ENCODE data around the gene NADSYN1. TPM values are rescaled to one million over a fixed set of nuclear protein-coding genes. Genes with fewer than 3 reads are reported as not detected.

NADSYN1 gene
- total RNA-seq, 2 experiments from 2014 or later, result 106 to 112 TPM

- ChIA-PET CTCF (no interaction called here), POLR2A (no interaction called here)
- Histone ChIP-seq H3K36me3 (ENCODE audit: insufficient read depth, low read length) (peaks cover 5% of the 10 kb centered on the region), H3K27me3 (ENCODE audit: control insufficient read depth in 1 of 2, insufficient read depth in 2 of 2, low read length in 2 of 2) (no peaks in the 10 kb centered on the region), H3K4me1 (ENCODE audit: insufficient read depth, low read length) (no peaks in the 10 kb centered on the region), H3K4me3 (ENCODE audit: low read length) (no peak overlapping the region), H3K27ac (ENCODE audit: low read depth in 1 of 2, low read length in 2 of 2) (no peak overlapping the region), H3K9me3 (ENCODE audit: control insufficient read depth in 1 of 2, insufficient read depth in 1 of 2, low read length in 2 of 2) (no peaks in the 10 kb centered on the region)
- intact Hi-C loops (cut with DNase I, micrococcal nuclease), result no loop called here
- Mint-ChIP-seq H3K27me3 (no peaks in the 10 kb centered on the region), H3K4me1 (ENCODE audit: low read depth) (no peaks in the 10 kb centered on the region), H3K9me3 (no peaks in the 10 kb centered on the region), H3K36me3 (ENCODE audit: low read depth) (peaks cover 13% of the 10 kb centered on the region), H3K4me3 (no peak overlapping the region), H3K27ac (no peak overlapping the region)
- no peak for TF ChIP-seq CTCF (IDR thresholded peaks at IDR 0.05)
- no peak for DNase-seq
- ATAC-seq (ENCODE audit: poor library complexity), result no peak
Observed at GRCh38 chr11:71432761-71433647, 20.0 kb upstream of the NADSYN1 start.

GRCh38 chr11:71433648-71434450 lies 19.2 kb upstream of the NADSYN1 start:
- CTCF ChIA-PET, result no interaction called here
- H3K4me1 Mint-ChIP-seq (ENCODE audit: low read depth), result no peaks in the 10 kb centered on the region
- H3K4me3 Mint-ChIP-seq, result no peak overlapping the region
- peaks cover 19% of the 10 kb centered on the region for H3K36me3 Mint-ChIP-seq (ENCODE audit: low read depth)
- H3K27ac Mint-ChIP-seq, result no peak overlapping the region
- no peaks in the 10 kb centered on the region for H3K9me3 ChIP-seq (ENCODE audit: control insufficient read depth in 1 of 2, insufficient read depth in 1 of 2, low read length in 2 of 2)
- intact Hi-C loops (cut with DNase I, micrococcal nuclease), result no loop called here
- ATAC-seq (ENCODE audit: poor library complexity) (no peak), DNase-seq (no peak)
- H3K4me3 ChIP-seq (ENCODE audit: low read length), result no peak overlapping the region
- H3K36me3 ChIP-seq (ENCODE audit: insufficient read depth, low read length), result peaks cover 10% of the 10 kb centered on the region
- no peaks in the 10 kb centered on the region for H3K9me3 Mint-ChIP-seq
- no peak overlapping the region for H3K27ac ChIP-seq (ENCODE audit: low read depth in 1 of 2, low read length in 2 of 2)
- H3K27me3 Mint-ChIP-seq, result no peaks in the 10 kb centered on the region
- H3K4me1 ChIP-seq (ENCODE audit: insufficient read depth, low read length), result no peaks in the 10 kb centered on the region
- H3K27me3 ChIP-seq (ENCODE audit: control insufficient read depth in 1 of 2, insufficient read depth in 2 of 2, low read length in 2 of 2), result no peaks in the 10 kb centered on the region
- no peak for TF ChIP-seq CTCF (IDR thresholded peaks at IDR 0.05)
- POLR2A ChIA-PET, result no interaction called here

GRCh38 chr11:71434576-71435130 lies 18.4 kb upstream of the NADSYN1 start:
- Mint-ChIP-seq H3K4me3 (no peak overlapping the region), H3K36me3 (ENCODE audit: low read depth) (peaks cover 24% of the 10 kb centered on the region), H3K27ac (no peak overlapping the region), H3K27me3 (no peaks in the 10 kb centered on the region), H3K4me1 (ENCODE audit: low read depth) (no peaks in the 10 kb centered on the region), H3K9me3 (no peaks in the 10 kb centered on the region)
- DNase-seq (no peak), ATAC-seq (ENCODE audit: poor library complexity) (no peak)
- ChIA-PET POLR2A (no interaction called here), CTCF (no interaction called here)
- intact Hi-C loops (cut with DNase I, micrococcal nuclease), result no loop called here
- Histone ChIP-seq H3K9me3 (ENCODE audit: control insufficient read depth in 1 of 2, insufficient read depth in 1 of 2, low read length in 2 of 2) (no peaks in the 10 kb centered on the region), H3K4me1 (ENCODE audit: insufficient read depth, low read length) (no peaks in the 10 kb centered on the region), H3K4me3 (ENCODE audit: low read length) (no peak overlapping the region), H3K27ac (ENCODE audit: low read depth in 1 of 2, low read length in 2 of 2) (no peak overlapping the region), H3K36me3 (ENCODE audit: insufficient read depth, low read length) (peaks cover 18% of the 10 kb centered on the region), H3K27me3 (ENCODE audit: control insufficient read depth in 1 of 2, insufficient read depth in 2 of 2, low read length in 2 of 2) (no peaks in the 10 kb centered on the region)
- TF ChIP-seq CTCF (IDR thresholded peaks at IDR 0.05), result no peak

Measured in CD4-positive, alpha-beta T cell (primary cell).